HG02610 (cell line): ENCODE measurements around the gene BORA.
"Not testable (repeated sequence)": the region's sequence is repeated elsewhere in the genome, so short reads cannot be mapped to it uniquely, and the experiment has no call there.

ENCODE experiments used
- ATAC-seq: cut with Tn5 transposase; IDR thresholded peaks from one replicate; pipeline ENCODE4 v1.9.1; 2021; ENCODE audit warnings: mild to moderate bottlenecking, moderate library complexity; ENCODE audit not compliant: unreplicated experiment

The BORA gene

GRCh38 chr13:72760189-72760588 is 32.5 kb downstream of the BORA start:
- no peak for ATAC-seq

GRCh38 chr13:72763411-72763810 is 35.7 kb downstream of the BORA start:
- ATAC-seq = no peak

- no peak for ATAC-seq
Measured at GRCh38 chr13:72774019-72774418, 46.3 kb downstream of the BORA start.

GRCh38 chr13:72781451-72782439 is 54.0 kb downstream of the BORA start, which contains the start of the genes DIS3 and PIBF1:
Gene DIS3 (minus strand): TSS chr13:72781900. CDS start chr13:72781832, 68 bp downstream.
Gene PIBF1 (plus strand): TSS chr13:72782133. CDS start chr13:72783470, 1,337 bp downstream.
- ATAC-seq = peak; percentile 98

GRCh38 chr13:72782717-72783116 is 55.0 kb downstream of the BORA start:
- ATAC-seq = no peak

GRCh38 chr13:72784679-72785078 is 57.0 kb downstream of the BORA start:
- ATAC-seq = not testable (repeated sequence)

GRCh38 chr13:72788831-72789230 is 61.1 kb downstream of the BORA start:
- no peak for ATAC-seq

GRCh38 chr13:72792640-72793039 is 64.9 kb downstream of the BORA start:
- no peak for ATAC-seq

- no peak for ATAC-seq
Measured at GRCh38 chr13:72798817-72799216, 71.1 kb downstream of the BORA start.

GRCh38 chr13:72804301-72804700 is 76.6 kb downstream of the BORA start:
- no peak for ATAC-seq
